A673 (cell line): Measurements from ENCODE around the gene UNC50. TPM values are rescaled to one million over a fixed set of nuclear protein-coding genes. Genes with fewer than 3 reads are reported as not detected.
A peak's percentile ranks its signal among the peaks of the same experiment; 100 is the strongest.

ENCODE experiments used
- Bru-seq: library from RNA; stranded (reverse); fragments of 400-500 nt; gene quantifications from one replicate; lab custom pipeline; 2021; lab: Mats Ljungman, UMichigan
- BruChase-seq, 2 experiments: library from RNA; stranded (reverse); fragments of 400-500 nt; gene quantifications; one replicate each; lab custom pipeline; 2021; lab: Mats Ljungman, UMichigan
- BruUV-seq: library from RNA; stranded (reverse); fragments of 400-500 nt; replicated peaks from 2 replicates; lab custom pipeline; 2021; lab: Mats Ljungman, UMichigan
- CTCF ChIA-PET: fragments of 300-600 bp; sonication (Branson Sonifier 250); formaldehyde crosslinking; loops from one replicate; lab custom pipeline; 2022; ENCODE audit warnings: antibody characterized with exemption; lab: Charles Lee
- POLR2A ChIA-PET: fragments of 300-600 bp; sonication (Branson Sonifier 250); formaldehyde crosslinking; loops from one replicate; lab custom pipeline; 2022; ENCODE audit warnings: antibody characterized with exemption; ENCODE audit not compliant: low non-redundant PET; lab: Charles Lee
- DNase-seq: peaks from one replicate; pipeline ENCODE4 v3.0.0-alpha.2; 2015; ENCODE audit warnings: low spot score
- H3K27ac ChIP-seq: fragments of 200-600 bp; sonication (generic); 2 replicates; pipeline ENCODE4 v1.5.1; 2016; ENCODE audit warnings: mixed run types, low read depth, mild to moderate bottlenecking, mixed read lengths, antibody characterized with exemption, low read length; ENCODE audit not compliant: poor library complexity, severe bottlenecking
- H3K27me3 ChIP-seq: fragments of 200-600 bp; sonication (generic); replicated peaks from 2 replicates; pipeline ENCODE4 v1.6.1; 2017; ENCODE audit warnings: mixed run types, low read depth, mild to moderate bottlenecking, mixed read lengths, antibody characterized with exemption, low read length; ENCODE audit not compliant: insufficient read depth, poor library complexity
- H3K36me3 ChIP-seq: fragments of 200-600 bp; sonication (generic); 2 replicates; pipeline ENCODE4 v1.6.1; 2016; ENCODE audit warnings: mixed run types, mild to moderate bottlenecking, mixed read lengths, antibody characterized with exemption, low read length; ENCODE audit not compliant: insufficient read depth, poor library complexity, severe bottlenecking
- H3K4me1 ChIP-seq: fragments of 200-600 bp; sonication (generic); 2 replicates; pipeline ENCODE4 v1.6.1; 2017; ENCODE audit warnings: mixed run types, mild to moderate bottlenecking, mixed read lengths, antibody characterized with exemption, low read length; ENCODE audit not compliant: insufficient read depth, poor library complexity, severe bottlenecking
- H3K4me3 ChIP-seq: fragments of 200-600 bp; sonication (generic); 2 replicates; pipeline ENCODE4 v1.5.1; 2016; ENCODE audit warnings: low read depth, mixed run types, mild to moderate bottlenecking, mixed read lengths, low read length; ENCODE audit not compliant: poor library complexity, severe bottlenecking
- H3K9me3 ChIP-seq: fragments of 200-600 bp; sonication (generic); 2 replicates; pipeline ENCODE4 v1.6.1; 2016; ENCODE audit warnings: mixed run types, low read depth, mild to moderate bottlenecking, mixed read lengths, antibody characterized with exemption, low read length; ENCODE audit not compliant: poor library complexity, severe bottlenecking
- EZH2 ChIP-seq: fragments of 200-600 bp; sonication (generic); IDR thresholded peaks from 2 replicates; pipeline ENCODE4 v1.6.1; 2017; ENCODE audit warnings: borderline replicate concordance, low read depth, mild to moderate bottlenecking, mixed read lengths, antibody characterized with exemption, low read length; ENCODE audit not compliant: poor library complexity, severe bottlenecking
- intact Hi-C: fragments of 100-400 bp; cut with micrococcal nuclease; formaldehyde crosslinking; loops from one replicate; pipeline ENCODE4 v1.10.0; 2022; ENCODE audit not compliant: unreplicated experiment
- long read RNA-seq: library from polyadenylated mRNA; stranded (forward); transcript quantifications from one replicate; pipeline ENCODE4 v2.0.0, GENCODE V29; 2022
- total RNA-seq: library from RNA; stranded (reverse); gene quantifications from 2 replicates; pipeline ENCODE4 v1.2.3, GENCODE V29; 2021
- TF ChIP-seq, protein P1 (sequence below): fragments of 300-800, 200-600 bp; sonication (generic); conservative IDR thresholded peaks from 2 replicates; pipeline ENCODE4 v1.5.1; 2017; ENCODE audit warnings: low read depth, mild to moderate bottlenecking, antibody characterized with exemption, low read length, moderate library complexity, mixed read lengths

UNC50 gene, protein sequence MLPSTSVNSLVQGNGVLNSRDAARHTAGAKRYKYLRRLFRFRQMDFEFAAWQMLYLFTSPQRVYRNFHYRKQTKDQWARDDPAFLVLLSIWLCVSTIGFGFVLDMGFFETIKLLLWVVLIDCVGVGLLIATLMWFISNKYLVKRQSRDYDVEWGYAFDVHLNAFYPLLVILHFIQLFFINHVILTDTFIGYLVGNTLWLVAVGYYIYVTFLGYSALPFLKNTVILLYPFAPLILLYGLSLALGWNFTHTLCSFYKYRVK
- total RNA-seq, result 30.4 and 32.5 TPM in 2 replicates
- Bru-seq, nascent RNA, result percentile 90 among the genes with signal in this experiment
- percentile 96 among the genes with signal in this experiment for BruChase-seq, experiment 1, labeled RNA remaining after a 2-hour chase
- percentile 85 among the genes with signal in this experiment for BruChase-seq, experiment 2, labeled RNA remaining after a 6-hour chase
- long read RNA-seq, transcript UNC50-201 (6 exons, 1,143 nt), result major isoform, 50 of 84 reads
- long read RNA-seq, partial matches to known transcripts, result 11 of 84 reads
- long read RNA-seq, other reads (novel, unspliced or antisense), result 23 of 84 reads

DNA sequence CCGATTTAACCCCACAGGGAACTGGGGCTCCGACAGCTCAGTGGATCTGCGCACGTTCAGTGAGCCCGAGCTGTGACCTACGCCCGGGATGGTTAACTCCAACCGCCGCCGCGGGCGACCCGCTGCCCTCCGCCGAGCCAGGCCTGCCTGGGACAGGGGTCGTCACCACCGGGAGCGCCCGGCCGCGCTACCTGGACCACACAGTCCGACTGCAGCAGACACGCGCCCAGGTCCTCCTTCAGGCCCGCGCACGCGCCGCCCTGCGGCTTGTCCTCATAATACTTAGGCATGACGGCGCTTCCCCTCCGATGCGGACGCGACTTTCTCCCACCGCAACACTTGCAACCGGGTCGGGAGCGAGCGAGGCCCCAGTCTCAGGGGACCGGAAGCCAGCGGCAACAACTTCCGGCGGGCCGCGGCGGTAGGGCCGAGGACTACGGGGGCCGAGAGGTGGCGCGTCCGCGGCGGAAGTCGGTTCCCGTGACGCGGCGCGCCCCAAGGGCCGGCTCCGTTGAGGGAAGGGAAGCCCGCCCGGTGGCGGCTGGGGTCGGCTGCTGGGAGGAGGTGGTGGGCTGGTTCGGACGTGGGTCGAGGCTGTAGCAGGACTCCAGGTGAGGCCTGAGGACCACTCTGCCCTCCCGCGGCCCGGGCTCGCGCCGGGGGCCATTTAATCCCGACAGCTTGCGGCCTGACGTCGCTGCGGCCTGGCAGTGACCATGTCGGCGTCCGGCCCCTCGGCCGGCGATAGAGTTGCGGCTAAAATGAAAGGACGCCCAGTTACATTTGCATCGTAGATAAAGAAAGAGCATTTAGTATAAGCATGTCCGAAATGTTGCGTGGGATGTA, at the start of gene UNC50, which contains the start of gene COA5:
Gene UNC50, plus strand, starts transcription at position 474 of the 846 bp plus-strand sequence. CDS start 1,171 bp downstream, outside the sequence.
Gene COA5, minus strand, starts transcription at position 397 of the 846 bp plus-strand sequence. Its CDS starts 107 bp downstream, at position 290.
- Histone ChIP-seq H3K4me1 (peaks cover 23% of the 10 kb centered on the region), H3K27me3 (no peaks in the 10 kb centered on the region), H3K36me3 (peaks cover 33% of the 10 kb centered on the region), H3K27ac (peak within 1 kb of the TSS; percentile 94), H3K4me3 (peak within 1 kb of the TSS; percentile 79), H3K9me3 (no peaks in the 10 kb centered on the region)
- TSS peak; percentile 70 for BruUV-seq
- no peak for TF ChIP-seq EZH2
- ChIA-PET CTCF (no interaction called here), POLR2A (no interaction called here)
- DNase-seq, result peak; percentile 95
- intact Hi-C loops, result no loop called here

DNA sequence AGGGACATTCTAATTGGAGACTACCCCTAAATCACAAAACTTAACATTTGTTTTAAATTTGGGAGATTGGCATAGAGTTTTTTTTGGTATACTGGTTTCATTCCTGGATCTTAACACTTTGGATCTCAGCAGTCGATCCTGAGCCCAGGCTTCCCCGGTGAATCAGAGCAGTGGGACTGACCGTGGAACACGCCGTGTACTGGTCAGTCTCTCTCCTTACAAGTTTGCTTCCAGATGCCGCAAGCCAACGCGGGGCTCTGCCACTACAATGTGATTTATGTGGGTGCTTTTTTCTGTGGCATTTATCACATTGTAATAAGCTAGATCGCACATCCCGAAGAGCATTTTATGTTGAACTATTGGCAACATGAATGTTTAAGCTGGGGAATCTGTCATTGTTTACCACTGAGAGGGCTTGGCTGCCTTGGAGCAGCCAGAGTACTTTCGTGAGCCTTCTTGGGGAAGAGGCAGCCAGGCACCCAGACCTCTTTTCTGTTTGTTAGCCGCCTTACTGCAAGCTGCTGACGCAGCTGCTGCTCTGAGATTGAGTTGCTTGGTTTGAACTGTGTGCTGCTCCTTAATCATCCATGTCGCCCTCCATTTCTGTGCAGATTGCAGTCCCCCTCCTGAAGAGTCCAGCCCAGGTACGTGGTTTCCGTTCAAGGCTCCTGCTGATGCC, 49.4 kb upstream of the UNC50 start:
- no peaks in the 10 kb centered on the region for H3K9me3 ChIP-seq
- no peak for DNase-seq
- H3K4me3 ChIP-seq, result no peak overlapping the region
- no TSS peak for BruUV-seq
- H3K4me1 ChIP-seq, result no peaks in the 10 kb centered on the region
- no peaks in the 10 kb centered on the region for H3K36me3 ChIP-seq
- intact Hi-C loops, result no loop called here
- H3K27ac ChIP-seq, result no peak overlapping the region
- POLR2A ChIA-PET, result no interaction called here
- TF ChIP-seq EZH2, result no peak
- TF ChIP-seq, protein P1, sequence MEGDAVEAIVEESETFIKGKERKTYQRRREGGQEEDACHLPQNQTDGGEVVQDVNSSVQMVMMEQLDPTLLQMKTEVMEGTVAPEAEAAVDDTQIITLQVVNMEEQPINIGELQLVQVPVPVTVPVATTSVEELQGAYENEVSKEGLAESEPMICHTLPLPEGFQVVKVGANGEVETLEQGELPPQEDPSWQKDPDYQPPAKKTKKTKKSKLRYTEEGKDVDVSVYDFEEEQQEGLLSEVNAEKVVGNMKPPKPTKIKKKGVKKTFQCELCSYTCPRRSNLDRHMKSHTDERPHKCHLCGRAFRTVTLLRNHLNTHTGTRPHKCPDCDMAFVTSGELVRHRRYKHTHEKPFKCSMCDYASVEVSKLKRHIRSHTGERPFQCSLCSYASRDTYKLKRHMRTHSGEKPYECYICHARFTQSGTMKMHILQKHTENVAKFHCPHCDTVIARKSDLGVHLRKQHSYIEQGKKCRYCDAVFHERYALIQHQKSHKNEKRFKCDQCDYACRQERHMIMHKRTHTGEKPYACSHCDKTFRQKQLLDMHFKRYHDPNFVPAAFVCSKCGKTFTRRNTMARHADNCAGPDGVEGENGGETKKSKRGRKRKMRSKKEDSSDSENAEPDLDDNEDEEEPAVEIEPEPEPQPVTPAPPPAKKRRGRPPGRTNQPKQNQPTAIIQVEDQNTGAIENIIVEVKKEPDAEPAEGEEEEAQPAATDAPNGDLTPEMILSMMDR, result no peak
- H3K27me3 ChIP-seq, result no peaks in the 10 kb centered on the region
- CTCF ChIA-PET, result no interaction called here

DNA sequence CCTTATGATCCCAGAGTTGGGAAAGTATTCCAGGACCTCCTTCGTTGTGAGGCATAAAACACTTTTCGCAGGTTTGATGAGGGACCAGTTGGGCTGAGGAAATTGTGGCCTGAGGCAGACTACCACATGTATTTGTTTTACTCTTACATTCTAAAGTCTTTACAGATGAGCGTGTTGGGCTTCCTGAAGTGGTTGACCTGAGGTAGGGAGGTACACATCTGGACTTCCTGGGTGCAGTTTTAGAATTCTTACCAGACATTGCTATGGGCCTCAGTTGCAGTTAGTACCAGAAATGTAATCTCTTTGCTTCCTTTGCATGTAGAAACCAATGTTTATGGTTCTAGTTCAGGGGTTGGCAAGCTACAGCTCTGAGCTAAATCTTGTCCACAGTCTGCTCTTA, 48.8 kb upstream of the UNC50 start:
- TF ChIP-seq, protein P1, result no peak
- TF ChIP-seq EZH2, result no peak
- CTCF ChIA-PET, result no interaction called here
- Histone ChIP-seq H3K4me1 (no peaks in the 10 kb centered on the region), H3K27me3 (no peaks in the 10 kb centered on the region), H3K4me3 (no peak overlapping the region), H3K36me3 (no peaks in the 10 kb centered on the region), H3K9me3 (no peaks in the 10 kb centered on the region), H3K27ac (no peak overlapping the region)
- intact Hi-C loops, result no loop called here
- DNase-seq, result no peak
- POLR2A ChIA-PET, result no interaction called here
- no TSS peak for BruUV-seq
